ENCODE measurements around the gene NT5M.
A peak's percentile ranks its signal among the peaks of the same experiment; 100 is the strongest.
"Not testable (repeated sequence)": the region's sequence is repeated elsewhere in the genome, so short reads cannot be mapped to it uniquely, and the experiment has no call there.

NT5M gene

DNA sequence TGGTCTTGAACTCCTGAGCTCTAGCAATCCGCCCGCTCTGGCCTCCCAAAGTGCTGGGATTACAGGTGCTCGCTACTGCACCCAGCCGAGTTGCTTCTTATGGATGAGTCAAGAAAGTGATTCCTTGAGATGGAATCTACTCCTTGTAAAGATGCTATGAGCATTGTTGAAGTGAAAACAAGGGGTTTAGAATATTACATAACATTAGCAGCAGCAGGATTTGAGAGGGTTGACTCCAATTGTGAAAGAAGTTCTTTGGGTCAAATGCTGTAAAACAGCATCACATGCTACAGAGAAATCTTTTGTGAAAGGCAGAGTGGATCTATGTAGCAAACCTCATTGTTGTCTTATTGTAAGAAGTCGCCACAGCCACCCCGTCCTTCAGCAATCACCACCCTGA is 72.7 kb downstream of the NT5M start:
- Histone ChIP-seq H3K27me3 (replicated peaks; ENCODE audit: control insufficient read depth, insufficient read depth, low read length) (peaks cover 6% of the 10 kb centered on the region), H3K9me3 (ENCODE audit: control insufficient read depth, low read length) (no peaks in the 10 kb centered on the region), H3K36me3 (ENCODE audit: control insufficient read depth, insufficient read depth, low read length, severe bottlenecking) (no peaks in the 10 kb centered on the region), H3K9ac (ENCODE audit: low read length) (peak overlapping the region; percentile 59), H3K4me1 (ENCODE audit: control insufficient read depth, insufficient read depth, low read length) (peaks cover 27% of the 10 kb centered on the region), H3K4me3 (ENCODE audit: low read length) (peak overlapping the region; percentile 61)
- peak; percentile 27 for DNase-seq (ENCODE audit: low read depth)

DNA sequence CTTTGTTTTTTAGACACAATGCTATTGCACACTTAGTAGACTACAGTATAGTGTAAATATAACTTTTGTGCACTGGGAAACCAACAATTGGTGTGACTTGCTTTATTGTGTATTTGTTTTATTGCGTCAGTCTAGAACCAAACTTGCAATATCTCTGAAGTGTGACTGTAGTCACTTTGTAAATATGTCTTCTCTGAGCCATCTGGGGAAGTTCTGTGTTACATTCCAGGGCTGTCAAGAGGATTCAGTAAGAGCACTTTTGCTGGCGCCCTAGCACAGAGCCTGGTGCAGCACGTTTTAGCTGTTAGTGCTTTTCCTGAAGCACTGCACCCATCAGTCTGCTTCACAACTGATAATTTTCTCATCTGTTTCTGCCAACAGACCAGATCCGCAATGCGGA is 73.2 kb downstream of the NT5M start:
- peak overlapping the region; percentile 59 for H3K9ac ChIP-seq (ENCODE audit: low read length)
- no peaks in the 10 kb centered on the region for H3K36me3 ChIP-seq (ENCODE audit: control insufficient read depth, insufficient read depth, low read length, severe bottlenecking)
- peaks cover 8% of the 10 kb centered on the region for H3K27me3 ChIP-seq (replicated peaks; ENCODE audit: control insufficient read depth, insufficient read depth, low read length)
- peak; percentile 68 for DNase-seq (ENCODE audit: low read depth)
- H3K4me3 ChIP-seq (ENCODE audit: low read length) = peak overlapping the region; percentile 61
- H3K9me3 ChIP-seq (ENCODE audit: control insufficient read depth, low read length) = no peaks in the 10 kb centered on the region
- H3K4me1 ChIP-seq (ENCODE audit: control insufficient read depth, insufficient read depth, low read length) = peaks cover 27% of the 10 kb centered on the region

DNA sequence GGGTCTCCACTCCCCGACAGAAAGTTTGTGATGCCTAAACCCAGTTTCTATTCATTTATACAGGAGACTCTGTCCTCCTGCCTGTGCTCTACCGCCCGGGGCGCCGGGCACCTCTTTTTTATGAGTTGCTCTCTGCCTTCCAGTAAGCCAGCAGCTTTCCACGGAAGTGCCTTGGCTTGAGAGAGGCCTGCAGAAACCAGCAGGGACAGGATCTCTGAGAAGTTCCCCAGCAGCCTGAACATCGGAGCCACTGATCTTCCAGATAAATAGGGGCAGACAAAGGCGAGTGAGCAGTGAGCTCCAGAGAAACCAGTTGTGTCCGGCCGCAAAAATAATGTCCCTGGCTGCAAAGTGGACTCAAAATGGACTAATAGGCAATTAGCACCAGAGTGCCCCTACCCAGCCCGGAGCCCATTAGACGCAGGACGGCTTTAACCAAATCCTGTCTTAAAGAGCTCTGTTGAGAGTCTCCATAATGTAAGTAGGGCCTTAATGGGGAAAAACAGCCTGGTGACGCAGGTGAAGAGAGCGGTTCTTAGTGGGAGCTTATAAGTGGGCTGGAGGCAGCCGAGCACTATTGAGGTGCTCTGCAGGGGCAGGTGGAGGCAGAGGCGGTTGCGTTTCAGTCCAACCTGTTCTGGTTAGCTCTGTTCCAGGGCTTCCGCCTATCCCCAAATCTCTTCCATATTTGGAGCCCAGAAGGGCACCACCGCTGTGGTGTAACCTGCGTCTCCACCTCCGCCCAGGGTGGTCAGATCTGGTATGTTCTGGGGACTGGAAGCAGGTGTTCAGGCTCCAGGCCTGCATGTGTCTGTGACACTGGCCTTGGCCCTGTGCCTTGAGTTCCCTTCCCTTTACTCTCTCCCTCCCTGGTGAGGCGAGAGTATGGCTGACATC is 74.1 kb downstream of the NT5M start:
- Histone ChIP-seq H3K9ac (ENCODE audit: low read length) (peak overlapping the region; percentile 59), H3K36me3 (ENCODE audit: control insufficient read depth, insufficient read depth, low read length, severe bottlenecking) (no peaks in the 10 kb centered on the region), H3K4me1 (ENCODE audit: control insufficient read depth, insufficient read depth, low read length) (peaks cover 27% of the 10 kb centered on the region), H3K27me3 (replicated peaks; ENCODE audit: control insufficient read depth, insufficient read depth, low read length) (peaks cover 17% of the 10 kb centered on the region), H3K4me3 (ENCODE audit: low read length) (peak overlapping the region; percentile 61), H3K9me3 (ENCODE audit: control insufficient read depth, low read length) (no peaks in the 10 kb centered on the region)
- no peak for DNase-seq (ENCODE audit: low read depth)

DNA sequence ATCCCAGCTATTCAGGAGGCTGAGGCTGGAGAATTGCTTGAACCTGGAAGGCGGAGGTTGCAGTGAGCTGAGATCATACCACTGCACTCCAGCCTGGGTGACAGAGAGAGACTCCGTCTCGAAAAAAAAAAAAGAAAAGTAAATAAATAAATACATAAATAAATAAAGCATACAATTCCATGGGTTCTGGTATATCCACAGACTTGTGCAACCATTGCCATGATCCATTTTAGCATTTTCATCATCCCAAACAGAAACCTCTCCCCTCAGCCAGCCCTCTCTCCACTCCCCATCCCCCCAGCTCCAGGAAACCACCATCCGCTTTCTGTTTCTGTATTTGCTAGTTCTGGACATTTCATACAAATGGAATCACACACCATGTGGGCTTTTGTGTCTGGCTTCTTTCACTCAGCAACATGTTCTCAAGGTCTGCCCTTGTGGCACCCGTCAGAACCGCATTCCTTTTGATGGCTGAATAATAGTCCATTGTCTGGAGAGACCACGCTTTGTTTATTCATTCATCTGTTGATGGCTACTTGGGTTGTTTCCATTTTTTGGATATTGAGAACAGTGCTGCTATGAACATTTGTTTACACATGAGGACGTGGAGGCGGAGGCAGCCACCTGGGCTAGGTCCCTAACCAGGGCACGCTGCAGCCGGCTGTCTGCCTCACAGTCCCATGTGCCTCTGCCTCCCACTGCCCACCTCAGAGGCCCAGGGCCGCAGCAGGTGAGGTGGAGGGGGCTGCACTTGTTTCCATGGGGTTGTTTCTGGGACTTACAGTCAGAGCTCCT is 76.2 kb downstream of the NT5M start:
- Histone ChIP-seq H3K27me3 (replicated peaks; ENCODE audit: control insufficient read depth, insufficient read depth, low read length) (peaks cover 21% of the 10 kb centered on the region), H3K4me3 (ENCODE audit: low read length) (no peak overlapping the region), H3K36me3 (ENCODE audit: control insufficient read depth, insufficient read depth, low read length, severe bottlenecking) (no peaks in the 10 kb centered on the region), H3K9ac (ENCODE audit: low read length) (no peak overlapping the region), H3K9me3 (ENCODE audit: control insufficient read depth, low read length) (no peaks in the 10 kb centered on the region), H3K4me1 (ENCODE audit: control insufficient read depth, insufficient read depth, low read length) (peaks cover 27% of the 10 kb centered on the region)
- DNase-seq (ENCODE audit: low read depth) = no peak

- no peak for DNase-seq (ENCODE audit: low read depth)
- H3K4me1 ChIP-seq (ENCODE audit: control insufficient read depth, insufficient read depth, low read length) = peaks cover 25% of the 10 kb centered on the region
These were observed 77.2 kb downstream of the NT5M start for GRCh38 chr17:17380145-17380925.

GRCh38 chr17:17381446-17382064 is 78.4 kb downstream of the NT5M start:
- no peaks in the 10 kb centered on the region for H3K9me3 ChIP-seq (ENCODE audit: control insufficient read depth, low read length)
- H3K9ac ChIP-seq (ENCODE audit: low read length) = no peak overlapping the region
- H3K36me3 ChIP-seq (ENCODE audit: control insufficient read depth, insufficient read depth, low read length, severe bottlenecking) = no peaks in the 10 kb centered on the region
- no peak overlapping the region for H3K4me3 ChIP-seq (ENCODE audit: low read length)
- DNase-seq (ENCODE audit: low read depth) = no peak
- H3K4me1 ChIP-seq (ENCODE audit: control insufficient read depth, insufficient read depth, low read length) = peaks cover 12% of the 10 kb centered on the region
- peaks cover 21% of the 10 kb centered on the region for H3K27me3 ChIP-seq (replicated peaks; ENCODE audit: control insufficient read depth, insufficient read depth, low read length)

More at GRCh38 chr17:17380145-17380925, 77.2 kb downstream of the NT5M start:
- H3K4me3 ChIP-seq (ENCODE audit: low read length) = no peak overlapping the region
- peaks cover 21% of the 10 kb centered on the region for H3K27me3 ChIP-seq (replicated peaks; ENCODE audit: control insufficient read depth, insufficient read depth, low read length)
- no peak overlapping the region for H3K9ac ChIP-seq (ENCODE audit: low read length)
- H3K9me3 ChIP-seq (ENCODE audit: control insufficient read depth, low read length) = no peaks in the 10 kb centered on the region
- H3K36me3 ChIP-seq (ENCODE audit: control insufficient read depth, insufficient read depth, low read length, severe bottlenecking) = no peaks in the 10 kb centered on the region

DNA sequence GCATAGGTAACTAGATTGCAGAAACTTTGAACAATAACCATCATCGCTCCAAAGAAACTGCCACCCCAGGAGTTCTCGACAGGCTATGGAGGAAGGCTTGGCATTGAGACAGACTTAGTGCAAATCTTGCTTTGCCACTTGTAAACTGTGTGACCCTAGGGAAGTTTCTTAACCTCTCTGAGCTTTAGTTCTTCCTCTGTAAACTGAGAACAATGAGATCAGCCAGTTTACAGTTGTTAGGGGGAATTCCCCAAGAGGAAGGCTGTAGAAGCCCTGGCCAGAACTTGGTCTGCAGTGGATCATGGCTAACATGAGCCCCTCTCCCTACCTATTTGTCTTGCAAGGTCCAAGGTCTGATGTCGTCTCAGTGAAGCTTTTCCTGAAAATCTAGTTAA is 78.9 kb downstream of the NT5M start:
- H3K9ac ChIP-seq (ENCODE audit: low read length) = no peak overlapping the region
- H3K4me3 ChIP-seq (ENCODE audit: low read length) = no peak overlapping the region
- peaks cover 7% of the 10 kb centered on the region for H3K4me1 ChIP-seq (ENCODE audit: control insufficient read depth, insufficient read depth, low read length)

DNA sequence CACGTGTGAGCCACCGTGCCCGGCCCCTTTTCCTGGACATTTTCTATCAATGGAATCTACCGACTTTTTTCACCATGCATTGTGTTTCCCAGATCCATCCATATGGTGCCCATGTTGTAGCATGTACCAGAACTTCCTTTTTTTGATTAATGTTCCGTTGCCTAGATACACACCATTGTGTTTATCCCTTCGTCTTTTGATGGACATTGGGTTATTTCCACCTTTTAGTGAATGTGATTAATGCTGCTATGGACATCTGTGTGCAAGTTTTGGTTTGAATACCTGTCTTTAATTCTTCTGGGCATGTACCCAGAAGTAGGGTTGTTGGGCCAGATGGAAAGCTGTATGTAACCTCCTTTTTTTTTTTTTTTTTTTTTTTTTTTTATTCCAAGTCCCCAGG is 79.8 kb downstream of the NT5M start:
- Histone ChIP-seq H3K36me3 (ENCODE audit: control insufficient read depth, insufficient read depth, low read length, severe bottlenecking) (no peaks in the 10 kb centered on the region), H3K9ac (ENCODE audit: low read length) (no peak overlapping the region), H3K4me3 (ENCODE audit: low read length) (no peak overlapping the region), H3K27me3 (replicated peaks; ENCODE audit: control insufficient read depth, insufficient read depth, low read length) (peaks cover 21% of the 10 kb centered on the region), H3K9me3 (ENCODE audit: control insufficient read depth, low read length) (no peaks in the 10 kb centered on the region), H3K4me1 (ENCODE audit: control insufficient read depth, insufficient read depth, low read length) (peaks cover 6% of the 10 kb centered on the region)
- no peak for DNase-seq (ENCODE audit: low read depth)

More for the DNA sequence above, 78.9 kb downstream of the NT5M start:
- no peak for DNase-seq (ENCODE audit: low read depth)
- H3K36me3 ChIP-seq (ENCODE audit: control insufficient read depth, insufficient read depth, low read length, severe bottlenecking) = no peaks in the 10 kb centered on the region
- H3K9me3 ChIP-seq (ENCODE audit: control insufficient read depth, low read length) = no peaks in the 10 kb centered on the region
- H3K27me3 ChIP-seq (replicated peaks; ENCODE audit: control insufficient read depth, insufficient read depth, low read length) = peaks cover 21% of the 10 kb centered on the region

DNA sequence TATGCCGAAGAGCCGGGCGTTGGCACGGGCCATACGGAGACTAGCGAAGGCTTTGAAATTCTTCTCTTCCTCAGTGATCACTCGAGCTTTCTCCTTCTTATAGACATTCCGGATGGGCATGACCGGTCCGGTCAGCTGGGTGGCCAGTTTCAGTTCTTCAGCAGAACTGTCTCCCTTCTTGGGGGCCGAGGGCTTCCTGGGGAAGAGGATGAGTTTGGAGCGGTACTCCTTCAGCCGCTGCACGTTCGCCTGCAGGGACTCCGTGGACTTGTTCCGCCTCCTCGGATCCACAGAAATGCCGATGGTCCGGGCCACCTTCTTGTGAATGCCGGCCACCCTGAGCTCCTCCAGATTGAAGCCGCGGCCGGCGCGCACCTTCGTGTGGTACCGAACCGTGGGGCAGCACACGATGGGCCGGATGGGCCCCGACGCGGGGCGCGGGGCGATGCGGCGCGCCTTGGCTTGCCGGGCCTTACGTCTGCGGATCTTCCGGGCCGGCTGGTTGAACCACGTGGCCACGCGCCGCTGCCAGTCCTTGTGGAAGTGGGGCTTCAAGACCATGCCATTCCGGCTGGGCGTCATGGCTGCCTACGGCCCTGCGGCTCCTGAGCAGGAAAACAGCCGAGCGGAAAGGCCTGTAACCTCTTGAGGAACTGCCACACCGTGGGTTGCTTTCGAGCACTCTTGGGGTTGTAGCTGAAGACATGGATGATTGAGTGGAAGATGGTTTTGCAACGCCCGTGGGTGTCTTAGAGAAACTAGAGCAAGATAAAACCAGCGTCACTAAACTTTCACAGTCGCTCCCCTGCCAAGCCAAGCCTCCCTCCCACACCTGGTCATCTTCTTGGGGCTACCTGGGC is 80.5 kb downstream of the NT5M start:
- DNase-seq (ENCODE audit: low read depth); H3K9me3 ChIP-seq (ENCODE audit: control insufficient read depth, low read length); H3K36me3 ChIP-seq (ENCODE audit: control insufficient read depth, insufficient read depth, low read length, severe bottlenecking); H3K4me1 ChIP-seq (ENCODE audit: control insufficient read depth, insufficient read depth, low read length); H3K9ac ChIP-seq (ENCODE audit: low read length); H3K4me3 ChIP-seq (ENCODE audit: low read length): not testable (repeated sequence)
- peaks cover 23% of the 10 kb centered on the region for H3K27me3 ChIP-seq (replicated peaks; ENCODE audit: control insufficient read depth, insufficient read depth, low read length)

DNA sequence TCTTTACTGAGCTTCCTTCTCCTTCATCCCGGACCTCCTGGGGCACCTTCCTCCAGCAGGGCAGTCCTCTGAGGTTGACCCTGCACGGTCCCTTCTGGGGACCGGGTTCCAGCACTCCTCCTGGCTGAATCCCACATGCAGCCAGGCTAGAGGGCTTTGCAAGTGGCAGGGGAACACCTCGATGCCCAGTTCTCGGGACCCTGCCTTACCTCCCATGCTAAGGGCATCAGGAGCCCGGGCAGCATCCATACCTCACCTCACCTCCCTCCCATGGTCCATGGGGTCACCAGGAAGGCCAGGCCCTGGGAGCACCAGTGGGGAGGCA is 81.1 kb downstream of the NT5M start:
- Histone ChIP-seq H3K27me3 (replicated peaks; ENCODE audit: control insufficient read depth, insufficient read depth, low read length) (peaks cover 27% of the 10 kb centered on the region), H3K36me3 (ENCODE audit: control insufficient read depth, insufficient read depth, low read length, severe bottlenecking) (no peaks in the 10 kb centered on the region), H3K4me1 (ENCODE audit: control insufficient read depth, insufficient read depth, low read length) (peaks cover 8% of the 10 kb centered on the region), H3K4me3 (ENCODE audit: low read length) (no peak overlapping the region), H3K9ac (ENCODE audit: low read length) (no peak overlapping the region), H3K9me3 (ENCODE audit: control insufficient read depth, low read length) (no peaks in the 10 kb centered on the region)
- DNase-seq (ENCODE audit: low read depth) = no peak

All from adipocyte (in vitro differentiated cells).